HL-60 (cell line): Measurements from ENCODE around the gene SMYD1.

Source experiments
- DNase-seq, 2 experiments: peaks; one replicate each; pipeline ENCODE4 v3.0.0-alpha.2; 2010 to 2020; ENCODE audit warnings: low read depth in 1 of 2, low spot score in 1 of 2
- H3K27ac ChIP-seq: fragments of 250-450 bp; sonication (Bioruptor Pico); replicated peaks from 2 replicates; pipeline ENCODE4 v1.5.1; 2020; ENCODE audit warnings: mild to moderate bottlenecking, moderate library complexity
- H3K27me3 ChIP-seq: fragments of 250-450 bp; sonication (Bioruptor Pico); 2 replicates; pipeline ENCODE4 v1.5.1; 2021; ENCODE audit warnings: mild to moderate bottlenecking, moderate library complexity; ENCODE audit not compliant: insufficient read depth, poor library complexity, severe bottlenecking
- H3K4me3 ChIP-seq: replicated peaks from 2 replicates; pipeline ENCODE4 v1.5.1; 2011; ENCODE audit warnings: mild to moderate bottlenecking, control low read depth, low read length; ENCODE audit not compliant: insufficient read depth
- GABPA ChIP-seq: IDR thresholded peaks from 2 replicates; pipeline ENCODE4 v1.6.1; 2012; ENCODE audit warnings: low read depth
- POLR2AphosphoS5 ChIP-seq: IDR thresholded peaks from 2 replicates; pipeline ENCODE4 v1.6.1; 2012; ENCODE audit warnings: low read depth
- SPI1 ChIP-seq: IDR thresholded peaks from 2 replicates; pipeline ENCODE4 v1.6.1; 2012; ENCODE audit warnings: low read depth, mild to moderate bottlenecking, borderline replicate concordance
- TF ChIP-seq, protein P1 (sequence below): IDR thresholded peaks from one replicate; pipeline ENCODE4 v1.5.1; 2011; ENCODE audit warnings: low read length, control low read depth, inconsistent platforms; ENCODE audit not compliant: insufficient read depth
- TF ChIP-seq, protein P2 (sequence below): IDR thresholded peaks from 2 replicates; pipeline ENCODE4 v1.6.1; 2012; ENCODE audit warnings: low read depth; ENCODE audit not compliant: insufficient replicate concordance

SMYD1 gene

DNA sequence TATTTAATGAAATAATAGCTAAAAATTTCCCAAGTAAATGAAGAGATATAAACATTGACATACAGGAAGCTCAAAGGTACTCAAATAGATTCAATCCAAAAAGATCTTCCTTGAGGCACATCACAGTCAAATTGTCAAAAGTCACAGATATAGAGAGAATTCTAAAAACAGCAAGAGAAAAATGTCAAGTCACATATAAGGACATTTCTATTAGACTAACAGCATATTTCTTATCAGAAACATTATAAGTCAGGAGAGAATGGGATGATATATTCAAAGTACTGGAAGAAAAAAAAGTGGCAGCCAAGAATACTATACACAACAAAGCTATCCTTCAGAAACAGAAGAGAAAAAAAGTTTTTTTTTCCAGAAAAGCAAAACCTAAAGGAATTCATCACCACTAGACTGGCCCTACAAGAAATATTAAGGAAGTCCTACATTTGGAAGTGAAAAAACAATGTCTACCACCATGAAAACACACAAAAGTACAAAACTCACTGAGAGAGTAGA is 81.4 kb downstream of the SMYD1 start:
- no peaks in the 10 kb centered on the region for H3K27me3 ChIP-seq
- no peak for TF ChIP-seq SPI1
- TF ChIP-seq, protein P1, sequence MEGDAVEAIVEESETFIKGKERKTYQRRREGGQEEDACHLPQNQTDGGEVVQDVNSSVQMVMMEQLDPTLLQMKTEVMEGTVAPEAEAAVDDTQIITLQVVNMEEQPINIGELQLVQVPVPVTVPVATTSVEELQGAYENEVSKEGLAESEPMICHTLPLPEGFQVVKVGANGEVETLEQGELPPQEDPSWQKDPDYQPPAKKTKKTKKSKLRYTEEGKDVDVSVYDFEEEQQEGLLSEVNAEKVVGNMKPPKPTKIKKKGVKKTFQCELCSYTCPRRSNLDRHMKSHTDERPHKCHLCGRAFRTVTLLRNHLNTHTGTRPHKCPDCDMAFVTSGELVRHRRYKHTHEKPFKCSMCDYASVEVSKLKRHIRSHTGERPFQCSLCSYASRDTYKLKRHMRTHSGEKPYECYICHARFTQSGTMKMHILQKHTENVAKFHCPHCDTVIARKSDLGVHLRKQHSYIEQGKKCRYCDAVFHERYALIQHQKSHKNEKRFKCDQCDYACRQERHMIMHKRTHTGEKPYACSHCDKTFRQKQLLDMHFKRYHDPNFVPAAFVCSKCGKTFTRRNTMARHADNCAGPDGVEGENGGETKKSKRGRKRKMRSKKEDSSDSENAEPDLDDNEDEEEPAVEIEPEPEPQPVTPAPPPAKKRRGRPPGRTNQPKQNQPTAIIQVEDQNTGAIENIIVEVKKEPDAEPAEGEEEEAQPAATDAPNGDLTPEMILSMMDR, result no peak
- TF ChIP-seq, protein P2, sequence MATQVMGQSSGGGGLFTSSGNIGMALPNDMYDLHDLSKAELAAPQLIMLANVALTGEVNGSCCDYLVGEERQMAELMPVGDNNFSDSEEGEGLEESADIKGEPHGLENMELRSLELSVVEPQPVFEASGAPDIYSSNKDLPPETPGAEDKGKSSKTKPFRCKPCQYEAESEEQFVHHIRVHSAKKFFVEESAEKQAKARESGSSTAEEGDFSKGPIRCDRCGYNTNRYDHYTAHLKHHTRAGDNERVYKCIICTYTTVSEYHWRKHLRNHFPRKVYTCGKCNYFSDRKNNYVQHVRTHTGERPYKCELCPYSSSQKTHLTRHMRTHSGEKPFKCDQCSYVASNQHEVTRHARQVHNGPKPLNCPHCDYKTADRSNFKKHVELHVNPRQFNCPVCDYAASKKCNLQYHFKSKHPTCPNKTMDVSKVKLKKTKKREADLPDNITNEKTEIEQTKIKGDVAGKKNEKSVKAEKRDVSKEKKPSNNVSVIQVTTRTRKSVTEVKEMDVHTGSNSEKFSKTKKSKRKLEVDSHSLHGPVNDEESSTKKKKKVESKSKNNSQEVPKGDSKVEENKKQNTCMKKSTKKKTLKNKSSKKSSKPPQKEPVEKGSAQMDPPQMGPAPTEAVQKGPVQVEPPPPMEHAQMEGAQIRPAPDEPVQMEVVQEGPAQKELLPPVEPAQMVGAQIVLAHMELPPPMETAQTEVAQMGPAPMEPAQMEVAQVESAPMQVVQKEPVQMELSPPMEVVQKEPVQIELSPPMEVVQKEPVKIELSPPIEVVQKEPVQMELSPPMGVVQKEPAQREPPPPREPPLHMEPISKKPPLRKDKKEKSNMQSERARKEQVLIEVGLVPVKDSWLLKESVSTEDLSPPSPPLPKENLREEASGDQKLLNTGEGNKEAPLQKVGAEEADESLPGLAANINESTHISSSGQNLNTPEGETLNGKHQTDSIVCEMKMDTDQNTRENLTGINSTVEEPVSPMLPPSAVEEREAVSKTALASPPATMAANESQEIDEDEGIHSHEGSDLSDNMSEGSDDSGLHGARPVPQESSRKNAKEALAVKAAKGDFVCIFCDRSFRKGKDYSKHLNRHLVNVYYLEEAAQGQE, result no peak
- no peak for TF ChIP-seq POLR2AphosphoS5
- no peak for TF ChIP-seq GABPA
- no peak for DNase-seq
- no peak overlapping the region for H3K4me3 ChIP-seq
- no peak overlapping the region for H3K27ac ChIP-seq

DNA sequence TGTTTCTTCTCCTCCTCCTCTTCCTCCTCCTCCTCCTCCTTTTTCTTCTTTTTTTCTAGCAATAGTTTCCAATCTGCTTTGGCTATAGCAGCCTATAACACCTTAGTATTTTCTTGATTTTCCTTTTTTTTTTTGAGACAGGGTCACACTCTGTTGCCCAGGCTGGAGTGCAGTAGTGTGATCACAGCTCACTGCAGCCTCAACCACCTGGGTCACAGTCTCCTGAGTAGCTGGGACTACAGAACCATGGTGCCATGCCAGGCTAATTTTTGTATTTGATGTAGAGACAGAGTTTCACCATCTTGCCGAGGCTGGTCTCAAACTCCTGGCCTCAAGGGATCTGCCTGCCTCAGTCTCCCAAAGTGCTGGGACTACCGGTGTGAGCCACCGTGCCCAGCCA is 91.9 kb downstream of the SMYD1 start:
- H3K4me3 ChIP-seq, result no peak overlapping the region
- DNase-seq, result no peak
- TF ChIP-seq, protein P1, result no peak
- no peak for TF ChIP-seq SPI1
- TF ChIP-seq, protein P2, result no peak
- TF ChIP-seq GABPA, result no peak
- TF ChIP-seq POLR2AphosphoS5, result no peak
- no peaks in the 10 kb centered on the region for H3K27me3 ChIP-seq
- H3K27ac ChIP-seq, result no peak overlapping the region

DNA sequence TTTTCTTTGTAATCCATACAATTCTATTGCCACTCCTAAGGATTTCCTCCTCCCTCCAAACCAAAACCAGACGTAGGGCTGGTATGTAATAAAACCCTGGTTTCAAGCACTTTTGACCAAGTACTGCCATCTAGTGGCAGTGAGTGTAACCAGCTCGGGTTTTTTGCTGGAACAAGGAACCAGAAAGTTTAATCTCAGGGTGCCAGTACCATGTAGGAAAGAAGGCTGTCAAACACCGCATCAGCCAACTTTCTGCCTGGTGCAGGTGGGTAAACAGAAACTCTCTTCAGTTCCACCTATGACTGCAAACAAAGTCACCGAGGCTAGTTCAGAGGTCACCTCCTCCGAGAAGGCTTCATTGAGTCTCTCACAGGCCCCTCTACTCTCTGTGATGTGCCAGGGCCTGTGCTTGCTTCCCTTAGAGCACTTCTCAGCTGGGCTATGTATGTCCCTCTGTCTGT is 92.4 kb downstream of the SMYD1 start:
- no peak for TF ChIP-seq GABPA
- TF ChIP-seq, protein P1, result peak; percentile 52
- H3K27ac ChIP-seq, result no peak overlapping the region
- DNase-seq, result peak; percentile 23 to 75
- no peak overlapping the region for H3K4me3 ChIP-seq
- H3K27me3 ChIP-seq, result no peaks in the 10 kb centered on the region

DNA sequence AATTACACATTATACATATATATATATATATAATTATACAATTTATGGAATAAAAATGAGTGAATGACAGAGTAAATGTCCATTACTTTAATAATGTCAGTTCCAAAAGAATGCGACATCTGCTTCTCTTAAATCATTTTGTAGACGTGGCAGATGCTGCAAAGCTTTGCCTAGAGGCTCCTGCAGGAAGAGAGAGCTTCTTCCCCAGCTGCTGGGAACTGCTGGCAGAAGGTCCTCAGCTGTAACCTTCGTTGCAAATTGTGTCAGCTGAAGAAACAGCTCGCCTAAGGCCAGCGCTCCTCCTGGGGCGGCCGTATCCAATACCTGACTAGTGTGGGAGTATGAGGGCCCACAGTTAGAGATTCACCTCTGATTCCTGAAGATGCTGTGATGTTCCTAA is 92.9 kb downstream of the SMYD1 start:
- Histone ChIP-seq H3K4me3 (no peak overlapping the region), H3K27ac (no peak overlapping the region), H3K27me3 (no peaks in the 10 kb centered on the region)
- TF ChIP-seq SPI1, result no peak
- TF ChIP-seq, protein P2, result no peak
- TF ChIP-seq GABPA, result no peak
- TF ChIP-seq, protein P1, result no peak
- no peak for DNase-seq
